ENCODE data around the gene REN.
A peak's percentile ranks its signal among the peaks of the same experiment; 100 is the strongest.

The REN gene

DNA sequence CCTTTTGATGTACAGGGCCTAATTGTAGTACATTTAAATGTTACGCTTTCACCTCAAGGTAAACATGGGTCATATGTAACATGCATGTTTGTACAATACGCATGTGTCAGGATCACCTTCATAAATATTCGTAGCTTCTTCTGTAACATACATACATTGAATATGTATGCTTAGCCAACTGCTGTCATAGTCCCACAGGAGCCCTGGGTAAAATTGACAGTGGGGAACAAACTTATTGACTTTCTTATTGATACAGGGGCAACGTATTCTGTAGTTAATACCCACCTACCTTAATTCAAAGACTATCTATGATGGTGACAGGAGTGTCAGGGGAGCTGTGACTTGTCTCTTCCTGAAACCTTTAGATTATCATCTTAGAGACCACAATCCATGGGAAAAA, 3.7 kb upstream of the REN start:
- Histone ChIP-seq H3K27ac (ENCODE audit: low read depth, low read length) (no peak overlapping the region), H3K4me1 (ENCODE audit: insufficient read depth, low read length) (no peaks in the 10 kb centered on the region), H3K9me3 (ENCODE audit: low read length) (peaks cover 16% of the 10 kb centered on the region), H3K9ac (ENCODE audit: low read length) (no peak overlapping the region), H3K4me3 (ENCODE audit: low read depth in 1 of 2, low read length in 2 of 2) (no peak overlapping the region), H3K27me3 (ENCODE audit: control insufficient read depth in 1 of 2, insufficient read depth in 2 of 2, low read length in 2 of 2) (no peaks in the 10 kb centered on the region), H3K36me3 (ENCODE audit: insufficient read depth, low read length) (no peaks in the 10 kb centered on the region)

DNA sequence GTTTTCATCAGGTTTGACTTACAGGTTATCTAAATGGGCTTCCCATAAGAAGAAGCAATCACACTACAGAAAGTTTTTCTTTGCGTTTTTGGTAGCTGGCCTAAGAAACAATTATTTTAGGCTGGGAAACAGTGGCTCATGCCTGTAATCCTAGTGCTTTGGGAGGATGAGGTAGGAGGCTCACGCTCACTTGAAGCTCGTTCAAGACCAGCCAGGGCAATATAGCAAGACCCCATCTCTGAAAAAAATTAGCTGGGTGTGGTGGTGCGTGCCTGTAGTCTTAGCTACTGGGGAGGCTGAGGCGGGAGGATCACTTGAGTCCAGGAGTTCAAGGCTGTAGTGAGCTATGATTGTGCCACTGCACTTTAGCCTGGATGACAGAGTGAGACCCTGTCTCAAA, 1.6 kb upstream of the REN start:
- Histone ChIP-seq H3K9ac (ENCODE audit: low read length) (no peak overlapping the region), H3K4me1 (ENCODE audit: insufficient read depth, low read length) (no peaks in the 10 kb centered on the region), H3K27ac (ENCODE audit: low read depth, low read length) (no peak overlapping the region), H3K4me3 (ENCODE audit: low read depth in 1 of 2, low read length in 2 of 2) (no peak overlapping the region), H3K36me3 (ENCODE audit: insufficient read depth, low read length) (no peaks in the 10 kb centered on the region), H3K9me3 (ENCODE audit: low read length) (peaks cover 16% of the 10 kb centered on the region), H3K27me3 (ENCODE audit: control insufficient read depth in 1 of 2, insufficient read depth in 2 of 2, low read length in 2 of 2) (no peaks in the 10 kb centered on the region)

DNA sequence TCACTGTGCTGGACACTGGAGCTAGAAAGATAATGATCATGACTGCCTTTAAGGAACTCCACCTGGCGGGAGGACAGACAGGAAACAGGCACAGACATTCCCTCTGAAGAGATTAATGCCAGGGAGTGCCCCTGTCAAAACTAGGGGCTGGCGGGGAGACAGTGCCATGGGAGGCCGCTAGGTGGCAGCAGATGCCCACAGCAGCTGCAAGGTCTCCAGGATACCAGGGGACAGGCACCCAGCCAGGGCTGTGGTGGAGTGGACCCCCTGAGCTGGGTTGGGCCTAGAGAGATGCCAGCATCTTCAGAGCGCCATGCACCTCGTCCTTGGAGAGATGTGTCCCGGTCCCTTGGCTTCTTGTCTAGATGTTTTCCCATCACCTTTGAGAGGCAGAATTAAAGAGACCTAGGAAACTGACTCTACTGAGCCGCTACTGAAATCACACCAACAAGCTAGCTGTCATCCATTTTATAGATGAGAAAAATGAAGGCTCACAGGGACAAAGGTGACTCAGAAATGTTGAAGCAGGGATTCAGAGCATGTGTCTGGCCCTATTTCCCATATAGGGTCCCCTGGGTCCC, 3.6 kb downstream of the REN start:
- Histone ChIP-seq H3K4me3 (ENCODE audit: low read depth in 1 of 2, low read length in 2 of 2) (no peak overlapping the region), H3K9ac (ENCODE audit: low read length) (no peak overlapping the region), H3K36me3 (ENCODE audit: insufficient read depth, low read length) (no peaks in the 10 kb centered on the region), H3K9me3 (ENCODE audit: low read length) (no peaks in the 10 kb centered on the region), H3K4me1 (ENCODE audit: insufficient read depth, low read length) (no peaks in the 10 kb centered on the region), H3K27me3 (ENCODE audit: control insufficient read depth in 1 of 2, insufficient read depth in 2 of 2, low read length in 2 of 2) (peaks cover 0 to 8% of the 10 kb centered on the region in 2 donors), H3K27ac (ENCODE audit: low read depth, low read length) (no peak overlapping the region)

- Histone ChIP-seq H3K27ac (ENCODE audit: low read depth, low read length) (no peak overlapping the region), H3K4me1 (ENCODE audit: insufficient read depth, low read length) (no peaks in the 10 kb centered on the region), H3K36me3 (ENCODE audit: insufficient read depth, low read length) (no peaks in the 10 kb centered on the region), H3K9me3 (ENCODE audit: low read length) (no peaks in the 10 kb centered on the region), H3K4me3 (ENCODE audit: low read depth in 1 of 2, low read length in 2 of 2) (no peak overlapping the region), H3K27me3 (ENCODE audit: control insufficient read depth in 1 of 2, insufficient read depth in 2 of 2, low read length in 2 of 2) (peaks cover 0 to 8% of the 10 kb centered on the region in 2 donors), H3K9ac (ENCODE audit: low read length) (no peak overlapping the region)
Observed at GRCh38 chr1:204161609-204162493, 4.3 kb downstream of the REN start.

GRCh38 chr1:204157962-204158361, 8.2 kb downstream of the REN start:
- H3K27me3 ChIP-seq (ENCODE audit: control insufficient read depth in 1 of 2, insufficient read depth in 2 of 2, low read length in 2 of 2): peaks cover 4 to 8% of the 10 kb centered on the region in 2 donors

DNA sequence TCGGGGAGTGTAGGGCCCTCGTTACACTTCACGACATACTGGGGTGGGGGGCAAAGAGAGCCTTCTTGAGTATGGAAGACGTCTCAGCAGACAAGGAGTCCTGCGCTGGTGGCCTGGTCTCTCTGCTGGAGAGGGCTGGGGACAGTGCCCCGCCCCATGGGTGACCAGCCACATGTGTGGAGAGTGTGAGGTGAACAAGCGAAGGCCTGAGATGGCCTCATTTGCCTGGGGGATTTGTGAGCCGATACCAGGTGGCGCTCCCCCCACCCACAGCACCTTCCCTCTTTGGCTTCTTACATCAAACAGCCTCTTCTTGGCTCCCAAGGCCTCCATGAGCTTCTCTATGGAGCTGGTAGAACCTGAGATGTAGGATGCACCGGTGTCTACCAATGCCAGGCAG, 10.3 kb downstream of the REN start:
- Histone ChIP-seq H3K9me3 (ENCODE audit: low read length) (no peaks in the 10 kb centered on the region), H3K36me3 (ENCODE audit: insufficient read depth, low read length) (no peaks in the 10 kb centered on the region), H3K27me3 (ENCODE audit: control insufficient read depth in 1 of 2, insufficient read depth in 2 of 2, low read length in 2 of 2) (peaks cover 0 to 4% of the 10 kb centered on the region in 2 donors), H3K9ac (ENCODE audit: low read length) (no peak overlapping the region), H3K4me3 (ENCODE audit: low read depth in 1 of 2, low read length in 2 of 2) (no peak overlapping the region), H3K4me1 (ENCODE audit: insufficient read depth, low read length) (peaks cover 7% of the 10 kb centered on the region), H3K27ac (ENCODE audit: low read depth, low read length) (no peak overlapping the region)

More at GRCh38 chr1:204157962-204158361, 8.2 kb downstream of the REN start:
- Histone ChIP-seq H3K36me3 (ENCODE audit: insufficient read depth, low read length) (no peaks in the 10 kb centered on the region), H3K27ac (ENCODE audit: low read depth, low read length) (no peak overlapping the region), H3K4me3 (ENCODE audit: low read depth in 1 of 2, low read length in 2 of 2) (no peak overlapping the region), H3K9ac (ENCODE audit: low read length) (no peak overlapping the region), H3K4me1 (ENCODE audit: insufficient read depth, low read length) (no peaks in the 10 kb centered on the region), H3K9me3 (ENCODE audit: low read length) (no peaks in the 10 kb centered on the region)

GRCh38 chr1:204154568-204155255, 11.4 kb downstream of the REN start:
- no peak overlapping the region for H3K27ac ChIP-seq (ENCODE audit: low read depth, low read length)
- H3K4me3 ChIP-seq (ENCODE audit: low read depth in 1 of 2, low read length in 2 of 2): no peak overlapping the region
- no peaks in the 10 kb centered on the region for H3K36me3 ChIP-seq (ENCODE audit: insufficient read depth, low read length)
- peaks cover 7% of the 10 kb centered on the region for H3K4me1 ChIP-seq (ENCODE audit: insufficient read depth, low read length)
- H3K9ac ChIP-seq (ENCODE audit: low read length): no peak overlapping the region
- H3K27me3 ChIP-seq (ENCODE audit: control insufficient read depth in 1 of 2, insufficient read depth in 2 of 2, low read length in 2 of 2): peaks cover 0 to 4% of the 10 kb centered on the region in 2 donors
- H3K9me3 ChIP-seq (ENCODE audit: low read length): no peaks in the 10 kb centered on the region

DNA sequence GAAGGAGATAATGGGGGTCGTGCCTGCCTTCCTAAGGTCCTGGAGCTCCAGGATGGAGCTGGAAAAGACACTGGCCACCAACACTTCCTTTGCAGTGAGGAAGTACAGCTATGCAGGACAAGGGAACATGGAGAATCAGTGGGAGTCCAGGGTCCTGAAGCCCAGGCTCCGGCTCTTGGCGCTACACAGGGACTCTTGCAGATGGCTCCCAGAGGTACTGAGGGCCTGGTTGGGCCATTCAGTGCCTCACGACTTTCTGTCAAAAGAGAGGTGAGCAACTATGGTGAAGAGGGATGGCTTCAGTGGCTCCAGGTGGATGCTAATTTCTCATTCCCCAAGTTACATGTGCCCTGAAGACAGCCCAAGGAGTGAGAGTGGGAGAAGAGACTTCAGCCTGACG, 12.5 kb downstream of the REN start:
- no peaks in the 10 kb centered on the region for H3K36me3 ChIP-seq (ENCODE audit: insufficient read depth, low read length)
- H3K27ac ChIP-seq (ENCODE audit: low read depth, low read length): no peak overlapping the region
- H3K9me3 ChIP-seq (ENCODE audit: low read length): no peaks in the 10 kb centered on the region
- H3K4me3 ChIP-seq (ENCODE audit: low read depth in 1 of 2, low read length in 2 of 2): no peak overlapping the region
- H3K4me1 ChIP-seq (ENCODE audit: insufficient read depth, low read length): peaks cover 7% of the 10 kb centered on the region
- H3K9ac ChIP-seq (ENCODE audit: low read length): no peak overlapping the region
- peaks cover 0 to 4% of the 10 kb centered on the region in 2 donors for H3K27me3 ChIP-seq (ENCODE audit: control insufficient read depth in 1 of 2, insufficient read depth in 2 of 2, low read length in 2 of 2)

GRCh38 chr1:204152310-204153044, 13.7 kb downstream of the REN start:
- peak overlapping the region; percentile 19 for H3K27ac ChIP-seq (ENCODE audit: low read depth, low read length)
- H3K4me1 ChIP-seq (ENCODE audit: insufficient read depth, low read length): peaks cover 7% of the 10 kb centered on the region
- H3K9me3 ChIP-seq (ENCODE audit: low read length): no peaks in the 10 kb centered on the region
- peak overlapping the region; percentile 37 to 50 for H3K4me3 ChIP-seq (ENCODE audit: low read depth in 1 of 2, low read length in 2 of 2)
- no peaks in the 10 kb centered on the region for H3K36me3 ChIP-seq (ENCODE audit: insufficient read depth, low read length)
- no peak overlapping the region for H3K9ac ChIP-seq (ENCODE audit: low read length)
- peaks cover 0 to 4% of the 10 kb centered on the region in 2 donors for H3K27me3 ChIP-seq (ENCODE audit: control insufficient read depth in 1 of 2, insufficient read depth in 2 of 2, low read length in 2 of 2)

DNA sequence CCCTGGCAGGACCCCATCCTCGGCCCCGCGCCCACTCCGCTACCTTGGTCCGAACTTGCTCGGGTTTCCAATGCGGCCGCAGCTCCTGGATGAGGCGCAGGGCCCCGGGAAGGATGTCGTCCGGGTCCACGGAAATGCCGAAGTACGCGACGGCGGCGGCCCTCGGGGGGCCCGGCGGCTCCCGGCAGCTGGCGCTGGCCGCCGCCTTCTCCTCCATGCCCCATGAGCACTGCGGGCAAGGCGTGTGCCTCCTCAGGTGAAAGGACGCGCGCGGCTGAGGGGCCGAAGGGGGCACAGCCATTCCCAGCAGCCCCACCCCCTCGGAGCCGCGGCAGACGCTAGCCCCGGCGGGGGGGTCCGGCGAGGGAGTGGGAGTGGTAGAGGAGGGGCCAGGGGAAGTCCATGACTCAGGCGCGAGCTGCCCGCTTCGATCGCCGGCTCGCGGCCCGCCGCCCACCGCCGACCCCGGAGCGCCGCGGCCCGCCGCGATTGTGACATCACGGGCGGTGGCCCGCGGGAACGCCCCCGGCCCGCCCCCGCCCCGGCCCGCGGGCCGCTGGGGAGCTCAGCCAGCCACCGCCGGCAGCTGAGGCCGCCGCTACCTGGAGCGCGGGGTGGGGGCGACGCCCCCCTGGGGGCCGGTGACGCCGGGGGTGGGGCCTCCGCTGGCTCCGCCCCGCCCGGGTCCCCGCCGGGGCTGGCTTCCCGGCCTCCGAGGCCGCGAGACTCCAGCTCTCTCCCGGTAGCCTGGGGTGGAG, 14.4 kb downstream of the REN start, which contains the start of gene ETNK2:
Gene ETNK2, minus strand, starts transcription at position 493 of the 758 bp plus-strand sequence. Its CDS starts 192 bp downstream, at position 301.
- Histone ChIP-seq H3K36me3 (ENCODE audit: insufficient read depth, low read length) (no peaks in the 10 kb centered on the region), H3K27ac (ENCODE audit: low read depth, low read length) (peak within 1 kb of the TSS; percentile 62), H3K27me3 (ENCODE audit: control insufficient read depth in 1 of 2, insufficient read depth in 2 of 2, low read length in 2 of 2) (peaks cover 0 to 4% of the 10 kb centered on the region in 2 donors), H3K9me3 (ENCODE audit: low read length) (no peaks in the 10 kb centered on the region), H3K4me3 (ENCODE audit: low read depth in 1 of 2, low read length in 2 of 2) (peak within 1 kb of the TSS; percentile 63 to 76), H3K4me1 (ENCODE audit: insufficient read depth, low read length) (peaks cover 7% of the 10 kb centered on the region), H3K9ac (ENCODE audit: low read length) (no peak within 1 kb of the TSS)
